Muscle of back (tissue), 11 donors: ENCODE measurements around the gene CNOT2. TPM values are rescaled to one million over a fixed set of nuclear protein-coding genes. Genes with fewer than 3 reads are reported as not detected.
A peak's percentile ranks its signal among the peaks of the same experiment; 100 is the strongest.
"Not testable (repeated sequence)": the region's sequence is repeated elsewhere in the genome, so short reads cannot be mapped to it uniquely, and the experiment has no call there.

Experiments
- DNase-seq, 3 donors: peaks; one replicate each; pipeline versions ENCODE4 v3.0.0 to v3.0.0-alpha.2; 2013
- polyA plus RNA-seq, 10 donors: library from polyadenylated mRNA; unstranded; fragments of 120-200 nt; gene quantifications; one replicate each; pipeline ENCODE4 v1.2.1, GENCODE V29; 2013; ENCODE audit not compliant: insufficient read length in 10 of 10

The CNOT2 gene
- polyA plus RNA-seq, 10 donors: 66.3 to 93.6 (median 79.5) TPM

DNA sequence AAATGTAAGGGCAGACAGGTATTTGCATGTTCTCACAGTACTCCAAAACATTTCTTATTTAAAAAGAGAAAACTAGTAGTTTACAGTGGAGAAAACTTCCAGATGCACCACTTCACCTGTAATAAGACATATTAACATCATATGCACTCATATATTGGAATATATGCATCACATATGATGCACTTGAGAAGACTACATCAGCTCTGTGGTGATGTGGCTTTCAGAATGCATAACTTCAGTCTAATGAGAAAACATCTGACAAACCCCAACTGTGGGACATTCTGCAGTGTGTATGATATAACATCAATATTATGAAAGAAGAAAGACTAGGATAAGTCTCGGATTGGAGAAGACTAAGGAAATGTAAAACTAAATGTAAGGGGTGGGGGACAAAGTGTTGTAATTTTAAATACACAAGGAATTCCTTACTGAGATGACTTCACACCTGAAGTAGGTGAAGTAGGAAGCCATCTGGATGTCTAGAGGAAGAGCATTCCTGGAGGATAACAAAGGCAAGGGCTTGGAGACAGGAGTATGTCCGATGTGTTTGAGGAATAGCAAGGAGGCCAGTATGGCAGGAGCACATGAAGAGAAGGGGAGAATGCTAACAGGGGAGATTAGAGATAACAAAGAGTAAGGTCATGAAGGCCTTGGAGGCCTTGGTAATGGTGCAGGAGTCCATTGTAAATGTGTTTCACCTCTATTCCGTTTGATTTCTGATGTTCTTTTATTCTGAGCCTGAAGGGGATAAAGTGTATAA, 49.0 kb downstream of the CNOT2 start:
- no peak for DNase-seq

DNA sequence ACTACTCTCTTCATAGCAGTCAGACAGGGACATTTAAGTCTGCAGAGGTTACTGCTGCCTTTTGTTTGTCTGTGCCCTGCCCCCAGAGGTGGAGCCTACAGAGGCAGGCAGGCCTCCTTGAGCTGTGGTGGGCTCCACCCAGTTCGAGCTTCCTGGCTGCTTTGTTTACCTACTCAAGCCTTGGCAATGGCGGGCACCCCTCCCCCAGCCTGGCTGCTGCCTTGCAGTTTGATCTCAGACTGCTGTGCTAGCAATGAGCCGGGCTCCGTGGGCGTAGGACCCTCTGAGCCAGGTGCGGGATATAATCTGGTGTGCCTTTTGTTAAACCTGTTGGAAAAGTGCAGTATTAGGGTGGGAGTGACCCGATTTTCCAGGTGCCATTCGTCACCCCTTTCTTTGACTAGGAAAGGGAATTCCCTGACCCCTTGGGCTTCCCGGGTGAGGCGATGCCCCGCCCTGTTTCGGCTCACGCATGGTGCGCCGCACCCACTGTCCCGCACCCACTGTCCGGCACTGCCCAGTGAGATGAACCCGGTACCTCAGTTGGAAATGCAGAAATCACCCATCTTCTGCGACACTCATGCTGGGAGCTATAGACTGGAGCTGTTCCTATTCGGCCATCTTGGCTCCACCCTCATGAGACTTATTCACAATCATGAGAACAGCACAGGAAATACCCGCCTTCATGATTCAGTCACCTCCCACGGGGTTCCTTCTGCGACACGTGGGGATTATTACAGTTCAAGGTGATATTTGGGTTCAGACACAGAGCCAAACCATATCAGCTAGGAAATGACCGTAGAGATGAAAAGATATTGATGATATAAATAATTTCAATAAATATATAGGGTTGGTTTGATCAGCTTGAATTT, 61.7 kb downstream of the CNOT2 start:
- not testable (repeated sequence) for DNase-seq

DNA sequence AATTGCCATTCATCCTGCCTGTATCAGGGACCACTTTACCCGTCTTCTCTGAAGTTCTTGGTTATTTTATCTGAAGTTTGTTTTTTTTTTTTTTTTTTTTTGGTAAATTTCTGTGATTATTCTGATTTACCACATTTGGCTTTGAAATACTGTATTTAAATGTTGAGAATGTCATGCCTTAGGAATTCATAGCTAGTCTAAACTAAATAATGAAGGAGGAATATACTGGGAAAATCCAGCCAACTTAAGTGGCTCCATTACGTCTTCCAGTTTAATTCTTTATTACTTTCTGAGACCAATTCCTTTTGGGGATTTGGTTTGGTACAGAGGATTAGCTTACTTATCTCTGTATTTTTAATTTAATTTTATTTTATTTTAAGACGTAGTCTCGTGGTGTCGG, 62.6 kb downstream of the CNOT2 start:
- no peak for DNase-seq

- no peak for DNase-seq
Observed at GRCh38 chr12:70306676-70307075, 63.4 kb downstream of the CNOT2 start.

DNA sequence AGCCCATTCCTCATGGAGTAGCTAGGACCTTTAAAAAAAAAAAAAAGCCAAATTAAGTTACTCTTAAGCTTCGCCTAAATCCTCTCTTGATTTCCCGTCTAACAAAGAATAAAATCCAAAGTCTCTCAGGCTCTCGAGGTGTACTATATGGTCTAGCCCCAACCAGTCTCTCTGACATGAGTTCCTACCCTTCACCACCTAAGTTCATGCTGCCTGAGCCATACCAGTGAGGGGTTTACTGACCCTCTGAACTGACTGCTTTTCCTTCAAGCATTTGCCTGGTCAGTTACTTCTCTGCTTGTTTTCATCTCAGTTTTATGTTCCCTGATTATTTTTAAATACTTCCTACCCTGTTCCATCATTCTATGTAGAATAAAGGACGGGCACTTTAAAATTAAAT, 64.6 kb downstream of the CNOT2 start:
- no peak for DNase-seq

DNA sequence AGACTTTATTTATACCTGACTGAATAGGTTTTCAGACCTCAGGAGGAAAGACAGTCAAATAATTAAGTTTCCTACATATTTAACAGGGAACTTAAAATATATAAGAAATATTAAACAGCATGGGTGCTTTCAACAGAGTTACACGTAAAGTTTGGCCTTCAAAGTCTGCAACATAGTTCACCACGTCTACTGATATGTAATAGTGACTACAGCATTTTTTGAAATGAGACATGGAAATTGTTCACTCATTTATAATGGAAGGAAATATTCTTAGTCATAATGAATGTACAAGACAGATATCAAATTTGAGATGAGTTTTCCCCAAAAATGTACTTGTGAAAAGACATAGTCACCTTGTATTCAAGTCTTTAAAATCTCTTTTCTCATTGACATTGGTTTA, 66.1 kb downstream of the CNOT2 start:
- DNase-seq: no peak

- DNase-seq: no peak
Observed at GRCh38 chr12:70314145-70314544, 70.9 kb downstream of the CNOT2 start.

GRCh38 chr12:70317781-70318180, 74.5 kb downstream of the CNOT2 start:
- peak; percentile 5 to 28 (median 13) for DNase-seq

GRCh38 chr12:70319605-70320004, 76.4 kb downstream of the CNOT2 start:
- DNase-seq: no peak

DNA sequence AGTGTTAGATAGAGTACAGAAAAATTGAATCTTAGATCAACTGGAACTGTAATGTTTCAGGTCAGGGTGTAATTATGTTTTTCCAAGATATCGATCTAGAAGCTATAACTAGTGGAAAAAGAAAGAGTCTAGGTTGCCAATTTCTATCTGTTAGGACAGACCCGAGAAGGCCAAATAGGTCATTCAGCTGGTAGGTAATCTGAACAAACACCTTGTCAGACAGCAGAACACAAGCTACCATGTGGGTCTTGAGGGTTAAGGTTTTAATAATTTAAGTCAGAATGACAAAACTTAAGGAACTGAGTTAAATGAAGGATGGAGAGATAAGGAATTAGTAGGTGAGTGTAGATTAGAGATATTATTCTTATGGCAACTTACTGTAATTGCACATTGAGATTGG, 78.0 kb downstream of the CNOT2 start:
- no peak for DNase-seq

GRCh38 chr12:70327541-70327940, 84.3 kb downstream of the CNOT2 start:
- DNase-seq: no peak

GRCh38 chr12:70329728-70330127, 86.5 kb downstream of the CNOT2 start:
- DNase-seq: no peak

GRCh38 chr12:70330158-70330557, 86.9 kb downstream of the CNOT2 start:
- no peak for DNase-seq

DNA sequence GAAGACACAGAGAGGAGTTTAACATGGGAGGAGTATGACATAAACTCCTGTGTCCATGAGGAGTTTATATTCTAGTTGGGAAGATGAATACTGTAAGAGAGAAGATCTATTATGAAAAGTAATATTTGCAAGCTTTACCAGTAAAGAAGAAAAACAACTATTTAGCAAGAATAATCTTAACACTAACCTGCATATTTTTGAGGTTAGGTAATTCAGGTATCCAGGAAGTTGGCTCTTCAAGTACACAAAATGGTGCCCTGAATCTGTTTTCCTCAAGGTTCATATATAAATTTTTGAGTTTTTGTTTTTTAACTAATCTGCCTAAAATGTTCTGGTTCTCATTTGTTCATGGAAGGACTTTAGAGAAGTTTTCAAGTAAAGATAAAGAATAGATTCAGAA, 89.0 kb downstream of the CNOT2 start:
- no peak for DNase-seq

- no peak for DNase-seq
Observed at GRCh38 chr12:70334742-70335141, 91.5 kb downstream of the CNOT2 start.

GRCh38 chr12:70338531-70338930, 95.3 kb downstream of the CNOT2 start:
- DNase-seq: no peak

- no peak for DNase-seq
Observed at GRCh38 chr12:70351076-70351475, 107.8 kb downstream of the CNOT2 start.

DNA sequence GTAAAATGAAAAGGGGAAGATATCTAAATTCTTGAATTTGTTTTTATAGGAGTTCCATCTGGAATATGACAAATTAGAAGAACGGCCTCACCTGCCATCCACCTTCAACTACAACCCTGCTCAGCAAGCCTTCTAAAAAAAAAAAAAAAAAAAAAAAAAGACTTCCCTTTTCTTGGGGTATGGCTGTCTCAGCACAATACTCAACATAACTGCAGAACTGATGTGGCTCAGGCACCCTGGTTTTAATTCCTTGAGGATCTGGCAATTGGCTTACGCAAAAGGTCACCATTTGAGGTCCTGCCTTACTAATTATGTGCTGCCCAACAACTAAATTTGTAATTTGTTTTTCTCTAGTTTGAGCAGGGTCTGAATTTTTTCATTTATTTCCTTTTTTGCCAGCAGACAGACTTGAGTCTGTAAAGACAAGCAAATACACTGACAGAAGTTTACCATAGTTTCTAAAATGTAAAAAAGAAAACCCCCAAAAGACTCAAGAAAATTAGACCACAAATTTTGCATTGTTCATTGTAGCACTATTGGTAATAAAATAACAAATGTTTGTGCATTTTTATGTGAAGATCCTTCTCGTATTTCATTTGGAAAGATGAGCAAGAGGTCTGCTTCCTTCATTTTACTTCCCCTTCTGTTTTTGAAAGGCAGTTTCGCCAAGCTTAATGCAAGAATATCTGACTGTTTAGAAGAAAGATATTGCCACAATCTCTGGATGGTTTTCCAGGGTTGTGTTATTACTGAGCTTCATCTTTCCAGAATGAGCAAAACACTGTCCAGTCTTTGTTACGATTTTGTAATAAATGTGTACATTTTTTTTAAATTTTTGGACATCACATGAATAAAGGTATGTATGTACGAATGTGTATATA, 110.8 kb downstream of the CNOT2 start:
- no peak for DNase-seq

DNA sequence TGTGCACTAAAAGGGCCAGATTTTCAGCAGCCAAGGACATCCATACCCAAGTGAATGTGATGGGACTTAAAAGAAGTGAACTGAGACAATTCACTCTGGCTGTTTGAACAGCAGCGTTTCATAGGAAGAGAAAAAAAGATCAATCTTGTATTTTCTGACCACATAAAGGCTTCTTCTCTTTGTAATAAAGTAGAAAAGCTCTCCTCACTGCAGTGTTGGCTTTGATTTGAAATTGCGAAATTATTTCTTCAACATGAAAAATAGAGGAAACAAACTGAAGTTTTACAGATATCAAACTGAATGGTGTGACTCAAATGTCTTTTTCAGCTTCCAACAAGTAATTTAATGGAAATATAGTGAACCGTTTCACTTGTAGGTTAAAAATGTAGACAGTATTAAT, 111.6 kb downstream of the CNOT2 start:
- DNase-seq: no peak

GRCh38 chr12:70355972-70356371, 112.7 kb downstream of the CNOT2 start:
- no peak for DNase-seq

DNA sequence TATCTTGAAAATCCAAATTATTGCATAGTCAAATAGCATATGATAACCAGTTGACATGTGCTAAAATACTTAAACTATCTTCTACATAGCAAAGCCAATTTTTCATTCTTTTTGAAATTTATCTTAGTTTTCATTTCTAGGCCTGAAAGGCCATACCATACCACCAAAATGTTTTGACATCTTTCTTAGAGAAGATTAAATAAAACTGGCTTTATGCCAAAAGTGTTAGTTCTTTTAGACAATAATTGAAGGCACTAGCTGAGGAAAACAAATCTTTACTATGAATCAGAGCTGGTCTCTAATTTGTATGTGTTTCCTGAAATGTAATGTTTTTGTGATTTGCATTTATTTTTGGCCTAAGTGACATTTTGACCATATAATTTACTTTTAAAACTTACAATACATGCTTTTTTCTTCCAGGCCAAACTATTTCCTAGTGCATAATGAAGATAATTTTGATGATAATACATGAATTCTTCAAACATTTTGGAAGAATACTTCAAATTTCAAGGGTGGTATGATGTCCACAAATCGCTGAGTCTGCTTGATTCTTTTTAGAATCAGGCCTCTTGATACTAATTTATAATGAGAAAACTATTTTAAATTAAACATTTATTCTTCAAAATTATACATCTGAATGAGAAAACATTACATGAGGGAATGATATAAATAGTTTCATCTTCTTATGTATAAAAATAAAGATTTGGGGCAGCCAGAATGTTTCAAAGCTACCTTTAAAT, 116.4 kb downstream of the CNOT2 start:
- DNase-seq: no peak
